ENCODE measurements around the gene TASP1.
"Not testable (repeated sequence)": the region's sequence is repeated elsewhere in the genome, so short reads cannot be mapped to it uniquely, and the experiment has no call there.

TASP1 gene

GRCh38 chr20:13648291-13649228 lies 9.8 kb upstream of the TASP1 start:
- DNase-seq (ENCODE audit: insufficient read length, low spot score) (no peak), FAIRE-seq (no peak)
- TF ChIP-seq, protein P1, sequence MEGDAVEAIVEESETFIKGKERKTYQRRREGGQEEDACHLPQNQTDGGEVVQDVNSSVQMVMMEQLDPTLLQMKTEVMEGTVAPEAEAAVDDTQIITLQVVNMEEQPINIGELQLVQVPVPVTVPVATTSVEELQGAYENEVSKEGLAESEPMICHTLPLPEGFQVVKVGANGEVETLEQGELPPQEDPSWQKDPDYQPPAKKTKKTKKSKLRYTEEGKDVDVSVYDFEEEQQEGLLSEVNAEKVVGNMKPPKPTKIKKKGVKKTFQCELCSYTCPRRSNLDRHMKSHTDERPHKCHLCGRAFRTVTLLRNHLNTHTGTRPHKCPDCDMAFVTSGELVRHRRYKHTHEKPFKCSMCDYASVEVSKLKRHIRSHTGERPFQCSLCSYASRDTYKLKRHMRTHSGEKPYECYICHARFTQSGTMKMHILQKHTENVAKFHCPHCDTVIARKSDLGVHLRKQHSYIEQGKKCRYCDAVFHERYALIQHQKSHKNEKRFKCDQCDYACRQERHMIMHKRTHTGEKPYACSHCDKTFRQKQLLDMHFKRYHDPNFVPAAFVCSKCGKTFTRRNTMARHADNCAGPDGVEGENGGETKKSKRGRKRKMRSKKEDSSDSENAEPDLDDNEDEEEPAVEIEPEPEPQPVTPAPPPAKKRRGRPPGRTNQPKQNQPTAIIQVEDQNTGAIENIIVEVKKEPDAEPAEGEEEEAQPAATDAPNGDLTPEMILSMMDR (IDR thresholded peaks at IDR 0.05; ENCODE audit: insufficient read depth, missing control alignments) = no peak

- TF ChIP-seq, protein P1 (IDR thresholded peaks at IDR 0.05; ENCODE audit: insufficient read depth, missing control alignments) = no peak
- DNase-seq (ENCODE audit: insufficient read length, low spot score) = no peak
- FAIRE-seq = no peak
Measured at GRCh38 chr20:13644010-13644409, 5.3 kb upstream of the TASP1 start.

DNA sequence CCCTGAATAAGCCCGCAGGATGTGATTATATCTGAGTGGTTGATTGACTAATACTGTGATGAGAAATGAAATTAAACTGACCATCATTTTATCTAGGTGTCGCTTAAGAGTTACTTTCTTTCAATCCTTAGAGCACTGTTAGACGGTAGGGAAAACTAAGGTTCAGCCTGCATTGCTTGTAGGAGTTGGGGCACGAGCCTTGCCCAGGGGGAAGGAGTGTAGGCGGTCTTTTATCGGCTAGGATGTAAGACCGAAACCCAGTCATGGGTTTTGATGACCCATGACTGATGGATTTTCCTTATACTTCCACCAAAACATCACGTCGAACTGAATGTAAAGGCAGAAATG lies 392 bp upstream of the TASP1 start:
- FAIRE-seq (no peak), DNase-seq (ENCODE audit: insufficient read length, low spot score) (no peak)
- TF ChIP-seq, protein P1 (IDR thresholded peaks at IDR 0.05; ENCODE audit: insufficient read depth, missing control alignments) = no peak

GRCh38 chr20:13638162-13638495 lies 603 bp downstream of the TASP1 start:
- no peak for FAIRE-seq
- TF ChIP-seq, protein P1 (IDR thresholded peaks at IDR 0.05; ENCODE audit: insufficient read depth, missing control alignments) = no peak
- DNase-seq (ENCODE audit: insufficient read length, low spot score) = no peak

- TF ChIP-seq, protein P1 (IDR thresholded peaks at IDR 0.05; ENCODE audit: insufficient read depth, missing control alignments) = no peak
- no peak for FAIRE-seq
- no peak for DNase-seq (ENCODE audit: insufficient read length, low spot score)
Measured at GRCh38 chr20:13632431-13632830, 6.3 kb downstream of the TASP1 start.

DNA sequence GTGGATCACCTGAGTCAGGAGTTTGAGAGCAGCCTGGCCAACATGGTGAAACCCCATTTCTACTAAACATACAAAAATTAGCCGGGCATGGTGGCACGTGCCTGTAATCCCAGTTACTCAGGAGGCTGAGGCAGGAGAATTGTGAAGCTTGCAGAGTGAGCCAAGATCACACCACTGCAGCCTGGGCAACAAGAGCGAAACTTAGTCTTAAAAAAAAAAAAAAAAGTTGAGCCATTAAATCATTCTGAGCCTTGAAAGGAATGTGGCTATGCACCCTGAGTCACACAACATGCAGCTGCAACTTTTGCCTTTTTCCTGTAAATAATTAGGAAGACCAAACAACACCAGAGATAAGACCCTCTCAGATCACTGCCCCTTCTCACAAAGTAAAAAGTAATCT lies 11.2 kb downstream of the TASP1 start:
- not testable (repeated sequence) for FAIRE-seq; DNase-seq (ENCODE audit: insufficient read length, low spot score)

DNA sequence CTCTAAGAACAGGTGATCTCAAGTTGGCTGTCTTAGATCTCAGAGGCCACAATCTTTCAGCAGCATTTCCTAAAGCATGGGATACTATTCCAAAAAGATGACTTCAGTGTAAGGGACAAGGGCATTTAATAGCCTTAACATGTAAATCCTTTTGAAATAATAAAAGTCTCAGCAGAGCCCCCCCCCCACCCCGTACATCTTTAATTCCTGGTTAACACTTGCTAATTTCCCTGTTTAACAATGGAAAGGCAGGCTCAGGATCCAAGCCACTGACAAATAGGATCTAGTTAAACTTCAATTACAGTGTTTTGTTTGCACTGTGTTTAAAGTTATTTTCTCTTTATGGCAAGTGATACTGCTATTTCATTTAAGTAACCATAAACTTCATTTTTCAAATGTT lies 12.0 kb downstream of the TASP1 start:
- DNase-seq (ENCODE audit: insufficient read length, low spot score) (no peak), FAIRE-seq (no peak)
- TF ChIP-seq, protein P1 (IDR thresholded peaks at IDR 0.05; ENCODE audit: insufficient read depth, missing control alignments) = no peak

Data from D721Med (cell line).